Mesodermal cell (in vitro differentiated cells): ENCODE results near the gene NEO1.
"Not testable (repeated sequence)": the region's sequence is repeated elsewhere in the genome, so short reads cannot be mapped to it uniquely, and the experiment has no call there.

Source experiments
- H3K27ac ChIP-seq: 2 replicates; pipeline ENCODE4 v1.7.0; 2013; ENCODE audit warnings: mild to moderate bottlenecking, low read depth, low read length, moderate library complexity; ENCODE audit not compliant: severe bottlenecking
- H3K36me3 ChIP-seq: 2 replicates; pipeline ENCODE4 v1.7.1; 2013; ENCODE audit warnings: mild to moderate bottlenecking, low read length, moderate library complexity; ENCODE audit not compliant: control insufficient read depth, insufficient read depth
- H3K4me1 ChIP-seq: one replicate; pipeline ENCODE4 v1.7.1; 2013; ENCODE audit warnings: mild to moderate bottlenecking, low read length; ENCODE audit not compliant: insufficient read depth, control insufficient read depth, poor library complexity, severe bottlenecking
- H3K4me3 ChIP-seq: 2 replicates; pipeline ENCODE4 v1.7.0; 2013; ENCODE audit warnings: low read length, control low read depth, mild to moderate bottlenecking; ENCODE audit not compliant: insufficient read depth, poor library complexity, severe bottlenecking; ENCODE audit errors: extremely low read depth
- H3K9me3 ChIP-seq: 2 replicates; pipeline ENCODE4 v1.7.1; 2013; ENCODE audit warnings: mild to moderate bottlenecking, low read length, moderate library complexity; ENCODE audit not compliant: control insufficient read depth
- WGBS, 2 experiments: methylation state at CpG; one replicate each; pipeline ENCODE4 v1.1.5; 2013; ENCODE audit warnings: missing lambda C conversion rate in 2 of 2; ENCODE audit not compliant: insufficient coverage in 2 of 2; 5-methylcytosine and 5-hydroxymethylcytosine counted together

The NEO1 gene

GRCh38 chr15:73287019-73287418, 234.8 kb downstream of the NEO1 start:
- H3K36me3 ChIP-seq, result peaks cover 75% of the 10 kb centered on the region
- 67 to 88% methylated on average over 1 of the region's 1 CpG for WGBS, 2 experiments

GRCh38 chr15:73291441-73291840, 239.2 kb downstream of the NEO1 start:
- no peaks in the 10 kb centered on the region for H3K9me3 ChIP-seq
- H3K27ac ChIP-seq, result no peak overlapping the region
- H3K4me1 ChIP-seq, result peaks cover 3% of the 10 kb centered on the region
- no peak overlapping the region for H3K4me3 ChIP-seq
- H3K36me3 ChIP-seq, result peaks cover 66% of the 10 kb centered on the region
- WGBS, 2 experiments, result no CpG with 5 or more reads among the region's 1 CpG

More at GRCh38 chr15:73287019-73287418, 234.8 kb downstream of the NEO1 start:
- Histone ChIP-seq H3K9me3 (no peaks in the 10 kb centered on the region), H3K4me1 (no peaks in the 10 kb centered on the region), H3K27ac (no peak overlapping the region), H3K4me3 (no peak overlapping the region)

GRCh38 chr15:73293773-73294172, 241.5 kb downstream of the NEO1 start:
- peaks cover 69% of the 10 kb centered on the region for H3K36me3 ChIP-seq
- WGBS, 2 experiments, result 95 to 100% methylated on average over 4 of the region's 4 CpGs
- no peak overlapping the region for H3K27ac ChIP-seq
- H3K4me1 ChIP-seq, result peaks cover 3% of the 10 kb centered on the region
- no peaks in the 10 kb centered on the region for H3K9me3 ChIP-seq
- no peak overlapping the region for H3K4me3 ChIP-seq

- Histone ChIP-seq H3K27ac (no peak overlapping the region), H3K36me3 (peaks cover 63% of the 10 kb centered on the region)
- 90 to 94% methylated on average over 6 of the region's 6 CpGs for WGBS, 2 experiments
These were observed 243.5 kb downstream of the NEO1 start for GRCh38 chr15:73295630-73296286.

GRCh38 chr15:73296609-73297353, 244.5 kb downstream of the NEO1 start:
- H3K9me3 ChIP-seq, result no peaks in the 10 kb centered on the region
- peaks cover 68% of the 10 kb centered on the region for H3K36me3 ChIP-seq
- no peak overlapping the region for H3K4me3 ChIP-seq
- WGBS, 2 experiments, result 96 to 98% methylated on average over 2 to 6 of the region's 9 CpGs
- peaks cover 3% of the 10 kb centered on the region for H3K4me1 ChIP-seq
- H3K27ac ChIP-seq, result no peak overlapping the region

More at GRCh38 chr15:73295630-73296286, 243.5 kb downstream of the NEO1 start:
- Histone ChIP-seq H3K4me1 (peaks cover 3% of the 10 kb centered on the region), H3K4me3 (no peak overlapping the region), H3K9me3 (no peaks in the 10 kb centered on the region)

- H3K9me3 ChIP-seq, result no peaks in the 10 kb centered on the region
- 97 to 98% methylated on average over 6 of the region's 7 CpGs for WGBS, 2 experiments
- H3K27ac ChIP-seq, result no peak overlapping the region
- no peak overlapping the region for H3K4me3 ChIP-seq
- H3K4me1 ChIP-seq, result peaks cover 3% of the 10 kb centered on the region
- peaks cover 76% of the 10 kb centered on the region for H3K36me3 ChIP-seq
These were observed 246.4 kb downstream of the NEO1 start for GRCh38 chr15:73298522-73299245.

GRCh38 chr15:73300286-73300685, 248.0 kb downstream of the NEO1 start:
- 84 to 93% methylated on average over 10 to 11 of the region's 11 CpGs for WGBS, 2 experiments
- H3K36me3 ChIP-seq, result peaks cover 71% of the 10 kb centered on the region
- H3K9me3 ChIP-seq, H3K4me1 ChIP-seq, H3K4me3 ChIP-seq, H3K27ac ChIP-seq: not testable (repeated sequence)

GRCh38 chr15:73303636-73304035, 251.4 kb downstream of the NEO1 start:
- Histone ChIP-seq H3K9me3 (no peaks in the 10 kb centered on the region), H3K36me3 (peaks cover 43% of the 10 kb centered on the region), H3K27ac (no peak overlapping the region), H3K4me1 (peaks cover 4% of the 10 kb centered on the region), H3K4me3 (no peak overlapping the region)
- WGBS, 2 experiments, result 88 to 90% methylated on average over 3 to 4 of the region's 5 CpGs

GRCh38 chr15:73305331-73306211, 253.3 kb downstream of the NEO1 start:
- H3K36me3 ChIP-seq, result peaks cover 31% of the 10 kb centered on the region
- WGBS, 2 experiments, result 64 to 66% methylated on average over 9 to 12 of the region's 12 CpGs

GRCh38 chr15:73308305-73308704, 256.0 kb downstream of the NEO1 start:
- no peaks in the 10 kb centered on the region for H3K9me3 ChIP-seq
- peaks cover 4% of the 10 kb centered on the region for H3K4me1 ChIP-seq
- 91 to 92% methylated on average over 8 of the region's 8 CpGs for WGBS, 2 experiments
- H3K36me3 ChIP-seq, result peaks cover 6% of the 10 kb centered on the region
- H3K27ac ChIP-seq, result no peak overlapping the region
- no peak overlapping the region for H3K4me3 ChIP-seq

More at GRCh38 chr15:73305331-73306211, 253.3 kb downstream of the NEO1 start:
- Histone ChIP-seq H3K27ac (no peak overlapping the region), H3K4me3 (no peak overlapping the region), H3K4me1 (peaks cover 4% of the 10 kb centered on the region), H3K9me3 (no peaks in the 10 kb centered on the region)
